Measurements from ENCODE around the gene NFE2L3. TPM values are rescaled to one million over a fixed set of nuclear protein-coding genes. Genes with fewer than 3 reads are reported as not detected.
"Not testable (repeated sequence)": the region's sequence is repeated elsewhere in the genome, so short reads cannot be mapped to it uniquely, and the experiment has no call there.

Gene NFE2L3
- total and polyA plus RNA-seq, 8 donors, result 1.2 to 10.3 (median 2.4) TPM

- no peak overlapping the region for H3K4me3 ChIP-seq
- WGBS, 2 donors, result 63 to 88% methylated on average over 4 of the region's 4 CpGs
- no peaks in the 10 kb centered on the region for H3K36me3 ChIP-seq
- FAIRE-seq, result no peak
- no peak for DNase-seq
- intact Hi-C loops (cut with DNase I), result no loop called here
- no peaks in the 10 kb centered on the region for H3K9me3 ChIP-seq
- H3K27me3 ChIP-seq, result no peaks in the 10 kb centered on the region
- H3K27ac ChIP-seq, result no peak overlapping the region
- H3K4me1 ChIP-seq, result no peaks in the 10 kb centered on the region
- no peak for TF ChIP-seq CTCF (IDR thresholded peaks at IDR 0.05)
- ATAC-seq, result no peak
Observed at GRCh38 chr7:26145238-26145637, 6.8 kb upstream of the NFE2L3 start.

- TF ChIP-seq CTCF (IDR thresholded peaks at IDR 0.05), result no peak
- 97 to 100% methylated on average over 1 of the region's 1 CpG for WGBS, 2 donors
- ATAC-seq (no peak), DNase-seq (no peak), FAIRE-seq (no peak)
- H3K27ac ChIP-seq, result no peak overlapping the region
- H3K27me3 ChIP-seq, result no peaks in the 10 kb centered on the region
- no peaks in the 10 kb centered on the region for H3K36me3 ChIP-seq
- H3K4me1 ChIP-seq, result no peaks in the 10 kb centered on the region
- intact Hi-C loops (cut with DNase I), result no loop called here
- no peaks in the 10 kb centered on the region for H3K9me3 ChIP-seq
- no peak overlapping the region for H3K4me3 ChIP-seq
Observed at GRCh38 chr7:26147030-26147429, 5.0 kb upstream of the NFE2L3 start.

GRCh38 chr7:26147646-26148306, 4.2 kb upstream of the NFE2L3 start:
- DNase-seq, H3K9me3 ChIP-seq: not testable (repeated sequence)
- WGBS, 2 donors, result 93% methylated on average over 35 to 43 of the region's 43 CpGs

GRCh38 chr7:26148307-26148700, 3.7 kb upstream of the NFE2L3 start:
- DNase-seq; FAIRE-seq; H3K4me3 ChIP-seq; H3K4me1 ChIP-seq; H3K27ac ChIP-seq; H3K36me3 ChIP-seq; H3K9me3 ChIP-seq; H3K27me3 ChIP-seq; ATAC-seq; intact Hi-C loops (cut with DNase I): not testable (repeated sequence)
- 87 to 90% methylated on average over 24 to 29 of the region's 29 CpGs for WGBS, 2 donors

More at GRCh38 chr7:26147646-26148306, 4.2 kb upstream of the NFE2L3 start:
- FAIRE-seq; H3K4me3 ChIP-seq; H3K36me3 ChIP-seq; ATAC-seq; H3K27me3 ChIP-seq; H3K27ac ChIP-seq; H3K4me1 ChIP-seq; intact Hi-C loops (cut with DNase I): not testable (repeated sequence)

GRCh38 chr7:26149391-26149977, 2.5 kb upstream of the NFE2L3 start:
- Histone ChIP-seq H3K9me3 (no peaks in the 10 kb centered on the region), H3K4me3 (no peak overlapping the region), H3K36me3 (no peaks in the 10 kb centered on the region), H3K27me3 (no peaks in the 10 kb centered on the region), H3K4me1 (peaks cover 0 to 14% (median 0%) of the 10 kb centered on the region in 3 donors), H3K27ac (no peak overlapping the region)
- intact Hi-C loops (cut with DNase I), result no loop called here
- WGBS, 2 donors, result 96 to 97% methylated on average over 1 of the region's 1 CpG
- DNase-seq (no peak), FAIRE-seq (no peak), ATAC-seq (no peak)
- TF ChIP-seq CTCF (IDR thresholded peaks at IDR 0.05), result no peak

GRCh38 chr7:26151096-26151495, 902 bp upstream of the NFE2L3 start:
- 65 to 73% methylated on average over 5 of the region's 5 CpGs for WGBS, 2 donors
- no peak for ATAC-seq
- no peak for TF ChIP-seq CTCF (IDR thresholded peaks at IDR 0.05)

More at GRCh38 chr7:26151096-26151495, 902 bp upstream of the NFE2L3 start:
- intact Hi-C loops (cut with DNase I), result no loop called here
- H3K27me3 ChIP-seq, result no peaks in the 10 kb centered on the region
- peaks cover 0 to 23% (median 0%) of the 10 kb centered on the region in 3 donors for H3K4me1 ChIP-seq
- H3K4me3 ChIP-seq, result no peak overlapping the region
- no peaks in the 10 kb centered on the region for H3K36me3 ChIP-seq
- H3K9me3 ChIP-seq, result no peaks in the 10 kb centered on the region
- no peak for FAIRE-seq
- DNase-seq, result no peak
- no peak overlapping the region for H3K27ac ChIP-seq

Measured in pancreas (tissue), 10 donors.